WTC11 (cell line): ENCODE data around the gene CEBPA. TPM values are rescaled to one million over a fixed set of nuclear protein-coding genes. Genes with fewer than 3 reads are reported as not detected.

ENCODE experiments used
- ATAC-seq: fragments of 200-7000 bp; cut with Tn5 transposase; 2 replicates; pipeline ENCODE4 v1.10.0; 2021; ENCODE audit warnings: mild to moderate bottlenecking, moderate library complexity
- CTCF ChIA-PET: fragments of 300-600 bp; sonication (Branson Sonifier 250); formaldehyde crosslinking; loops from one replicate; lab custom pipeline; 2021; ENCODE audit warnings: antibody characterized with exemption; lab: Charles Lee
- POLR2A ChIA-PET: fragments of 350-600 bp; sonication (Branson Sonifier 250); formaldehyde crosslinking; loops from one replicate; lab custom pipeline; 2021; ENCODE audit warnings: antibody characterized with exemption; lab: Charles Lee
- DNase-seq: peaks from one replicate; pipeline ENCODE4 v3.0.0; 2021; ENCODE audit warnings: low spot score
- H3K27ac Mint-ChIP-seq: 2 replicates; pipeline ENCODE4 v1.8.0; 2021; ENCODE audit warnings: mixed read lengths
- H3K27me3 Mint-ChIP-seq: 2 replicates; pipeline ENCODE4 v1.8.0; 2021; ENCODE audit warnings: low read depth, mild to moderate bottlenecking, moderate library complexity, mixed read lengths
- H3K36me3 Mint-ChIP-seq: 2 replicates; pipeline ENCODE4 v1.8.0; 2021; ENCODE audit warnings: mixed read lengths
- H3K4me1 Mint-ChIP-seq: 2 replicates; pipeline ENCODE4 v1.8.0; 2022; ENCODE audit warnings: mixed read lengths
- H3K4me3 Mint-ChIP-seq: 2 replicates; pipeline ENCODE4 v1.8.0; 2021; ENCODE audit warnings: mild to moderate bottlenecking, moderate library complexity, mixed read lengths
- H3K9me3 Mint-ChIP-seq: 2 replicates; pipeline ENCODE4 v1.8.0; 2021; ENCODE audit warnings: mixed read lengths
- ARID4B ChIP-seq: sonication (generic); formaldehyde crosslinking; IDR thresholded peaks from 2 replicates; pipeline ENCODE4 v1.8.0; 2023; ENCODE audit warnings: missing genetic modification reagents, mild to moderate bottlenecking, borderline replicate concordance
- ATF3 ChIP-seq: sonication (generic); formaldehyde crosslinking; conservative IDR thresholded peaks from 2 replicates; pipeline ENCODE4 v1.8.1; 2022; ENCODE audit warnings: mild to moderate bottlenecking, missing genetic modification reagents
- FOXP4 ChIP-seq: sonication (generic); formaldehyde crosslinking; IDR thresholded peaks from 2 replicates; pipeline ENCODE4 v1.8.0; 2022; ENCODE audit warnings: mild to moderate bottlenecking, missing genetic modification reagents
- MXD4 ChIP-seq: fragments of 250-450 bp; sonication (Bioruptor Pico); IDR thresholded peaks from 2 replicates; pipeline ENCODE4 v1.8.0; 2021; ENCODE audit warnings: mild to moderate bottlenecking, moderate library complexity, borderline replicate concordance
- MYBL2 ChIP-seq: sonication (generic); formaldehyde crosslinking; IDR thresholded peaks from 2 replicates; pipeline ENCODE4 v1.8.1; 2023; ENCODE audit warnings: mild to moderate bottlenecking, moderate library complexity, missing genetic modification reagents
- NFE2L1 ChIP-seq: sonication (generic); formaldehyde crosslinking; IDR thresholded peaks from 2 replicates; pipeline ENCODE4 v1.8.1; 2023; ENCODE audit warnings: missing genetic modification reagents
- SMAD3 ChIP-seq: sonication (generic); formaldehyde crosslinking; IDR thresholded peaks from 2 replicates; pipeline ENCODE4 v1.8.0; 2022; ENCODE audit warnings: missing genetic modification reagents, mild to moderate bottlenecking, borderline replicate concordance
- SOX15 ChIP-seq: fragments of 250-450 bp; sonication (Bioruptor Pico); IDR thresholded peaks from 2 replicates; pipeline ENCODE4 v1.9.0; 2021; ENCODE audit warnings: mild to moderate bottlenecking
- TCF7 ChIP-seq: sonication (generic); formaldehyde crosslinking; IDR thresholded peaks from 2 replicates; pipeline ENCODE4 v1.8.0; 2022; ENCODE audit warnings: mild to moderate bottlenecking, low read depth, missing genetic modification reagents, moderate library complexity
- USF2 ChIP-seq: sonication (generic); formaldehyde crosslinking; IDR thresholded peaks from 2 replicates; pipeline ENCODE4 v1.8.1; 2023; ENCODE audit warnings: mild to moderate bottlenecking, missing genetic modification reagents, moderate library complexity
- ZMAT4 ChIP-seq: fragments of 250-450 bp; sonication (Bioruptor Pico); IDR thresholded peaks from 2 replicates; pipeline ENCODE4 v1.9.0; 2021; ENCODE audit warnings: mild to moderate bottlenecking
- ZNF219 ChIP-seq: sonication (generic); formaldehyde crosslinking; IDR thresholded peaks from 2 replicates; pipeline ENCODE4 v1.8.0; 2023; ENCODE audit warnings: missing genetic modification reagents, mild to moderate bottlenecking, borderline replicate concordance
- ZNF232 ChIP-seq: sonication (generic); formaldehyde crosslinking; IDR thresholded peaks from 2 replicates; pipeline ENCODE4 v1.8.0; 2022; ENCODE audit warnings: mild to moderate bottlenecking, missing genetic modification reagents
- ZNF396 ChIP-seq: fragments of 250-450 bp; sonication (Bioruptor Pico); IDR thresholded peaks from 2 replicates; pipeline ENCODE4 v1.8.0; 2021; ENCODE audit warnings: mild to moderate bottlenecking, moderate library complexity, borderline replicate concordance
- ZNF532 ChIP-seq: fragments of 250-450 bp; sonication (Bioruptor Pico); IDR thresholded peaks from 2 replicates; pipeline ENCODE4 v1.9.0; 2021; ENCODE audit warnings: mild to moderate bottlenecking, borderline replicate concordance
- total RNA-seq: library from RNA; stranded (reverse); gene quantifications from 3 replicates; pipeline ENCODE4 v1.2.3, GENCODE V29; 2021

CEBPA gene
- total RNA-seq, 1 experiment from 2014 or later = 5.6 TPM

- no peak for TF ChIP-seq ZNF396 (CRISPR knock-in tag)
- TF ChIP-seq MYBL2 (CRISPR knock-in tag) = no peak
- TF ChIP-seq USF2 = no peak
- TF ChIP-seq ARID4B (CRISPR knock-in tag) = no peak
- no peak for TF ChIP-seq SOX15 (CRISPR knock-in tag)
- TF ChIP-seq FOXP4 = no peak
- TF ChIP-seq TCF7 (CRISPR knock-in tag) = no peak
- TF ChIP-seq MXD4 = no peak
- TF ChIP-seq NFE2L1 (CRISPR knock-in tag) = no peak
- TF ChIP-seq ZNF232 = no peak
- TF ChIP-seq ATF3 (CRISPR knock-in tag) = no peak
- no peak for TF ChIP-seq ZNF532
- TF ChIP-seq, all 79 proteins: peak for 0
- ChIA-PET CTCF (interaction anchor here (0.7 kb wide), 1 partner anchor 147 kb away, joined by 3 read pairs; no protein-coding TSS in a partner anchor), POLR2A (no interaction called here)
- H3K27ac Mint-ChIP-seq = no peak overlapping the region
- no peaks in the 10 kb centered on the region for H3K36me3 Mint-ChIP-seq
- ATAC-seq (no peak), DNase-seq (no peak)
- H3K27me3 Mint-ChIP-seq = no peaks in the 10 kb centered on the region
- no peak overlapping the region for H3K4me3 Mint-ChIP-seq
- no peaks in the 10 kb centered on the region for H3K9me3 Mint-ChIP-seq
- H3K4me1 Mint-ChIP-seq = 0 out of 2 replicates have a peak, but pooled peaks cover 3% of the 10 kb centered on the region
Observed at GRCh38 chr19:33251076-33251475, 51.3 kb downstream of the CEBPA start.

GRCh38 chr19:33250500-33250899 is 51.8 kb downstream of the CEBPA start:
- ATAC-seq = no peak
- Mint-ChIP-seq H3K27me3 (0 out of 2 replicates have a peak, but pooled peaks cover under 1% of the 10 kb centered on the region), H3K4me1 (0 out of 2 replicates have a peak, but pooled peaks cover 3% of the 10 kb centered on the region), H3K27ac (no peak overlapping the region), H3K9me3 (peaks cover 4% of the 10 kb centered on the region), H3K4me3 (no peak overlapping the region), H3K36me3 (peaks cover 3% of the 10 kb centered on the region; the same call in 1 of the 2 replicates)
- ChIA-PET CTCF (no interaction called here), POLR2A (no interaction called here)
- TF ChIP-seq SMAD3 (CRISPR knock-in tag) (no peak), ZMAT4 (CRISPR knock-in tag) (no peak), ZNF532 (no peak), ZNF219 (CRISPR knock-in tag) (no peak)
- no peak for DNase-seq
